Hepatocyte (in vitro differentiated cells): ENCODE results near the gene NCS1. TPM values are rescaled to one million over a fixed set of nuclear protein-coding genes. Genes with fewer than 3 reads are reported as not detected.

Source experiments
- DNase-seq: peaks from one replicate; pipeline ENCODE4 v3.0.0-alpha.2; 2016; ENCODE audit warnings: low spot score
- H2AFZ ChIP-seq: fragments of 200-600 bp; sonication (generic); 2 replicates; pipeline ENCODE4 v1.6.0; 2016; ENCODE audit warnings: antibody characterized with exemption, mild to moderate bottlenecking
- H3K27ac ChIP-seq: fragments of 200-600 bp; sonication (generic); 2 replicates; pipeline ENCODE4 v1.5.1; 2016; ENCODE audit warnings: mild to moderate bottlenecking
- H3K27me3 ChIP-seq: fragments of 200-600 bp; sonication (generic); 2 replicates; pipeline ENCODE4 v1.6.1; 2016
- H3K36me3 ChIP-seq: fragments of 200-600 bp; sonication (generic); replicated peaks from 2 replicates; pipeline ENCODE4 v1.5.1; 2016; ENCODE audit warnings: low read depth; ENCODE audit not compliant: insufficient read depth
- H3K4me1 ChIP-seq: fragments of 200-600 bp; sonication (generic); 2 replicates; pipeline ENCODE4 v1.5.1; 2016; ENCODE audit warnings: mild to moderate bottlenecking, moderate library complexity; ENCODE audit not compliant: insufficient read depth
- H3K4me2 ChIP-seq: fragments of 200-600 bp; sonication (generic); 2 replicates; pipeline ENCODE4 v1.6.0; 2016
- H3K4me3 ChIP-seq: fragments of 200-600 bp; sonication (generic); 2 replicates; pipeline ENCODE4 v1.5.1; 2016; ENCODE audit warnings: mild to moderate bottlenecking
- H3K79me2 ChIP-seq: fragments of 200-600 bp; sonication (generic); 2 replicates; pipeline ENCODE4 v1.6.0; 2017; ENCODE audit warnings: mild to moderate bottlenecking
- H3K9me2 ChIP-seq: fragments of 200-600 bp; sonication (generic); replicated peaks from 2 replicates; pipeline ENCODE4 v1.6.0; 2017; ENCODE audit warnings: mild to moderate bottlenecking; ENCODE audit not compliant: insufficient read depth
- H3K9me3 ChIP-seq: fragments of 200-600 bp; sonication (generic); 2 replicates; pipeline ENCODE4 v1.5.1; 2016; ENCODE audit warnings: low read depth, mild to moderate bottlenecking
- H4K20me1 ChIP-seq: fragments of 200-600 bp; sonication (generic); 2 replicates; pipeline ENCODE4 v1.6.0; 2016; ENCODE audit warnings: mild to moderate bottlenecking; ENCODE audit not compliant: insufficient read depth, poor library complexity, severe bottlenecking
- CTCF ChIP-seq: fragments of 200-600 bp; sonication (generic); IDR thresholded peaks from 2 replicates; pipeline ENCODE4 v1.5.1; 2016; ENCODE audit warnings: antibody characterized with exemption, mild to moderate bottlenecking; ENCODE audit not compliant: poor library complexity
- EZH2 ChIP-seq: fragments of 200-600 bp; sonication (generic); IDR thresholded peaks from 2 replicates; pipeline ENCODE4 v1.6.1; 2016; ENCODE audit warnings: antibody characterized with exemption, mild to moderate bottlenecking, borderline replicate concordance
- EZH2phosphoT487 ChIP-seq: fragments of 200-600 bp; sonication (generic); IDR thresholded peaks from one replicate; pipeline ENCODE4 v1.6.1; 2018; ENCODE audit warnings: antibody characterized with exemption, mild to moderate bottlenecking, low read depth, moderate library complexity; ENCODE audit not compliant: unreplicated experiment, severe bottlenecking
- WGBS: methylation state at CpG from one replicate; pipeline ENCODE4 v1.1.6; 2016; ENCODE audit warnings: low lambda C conversion rate; ENCODE audit errors: missing lambda C conversion rate; 5-methylcytosine and 5-hydroxymethylcytosine counted together
- polyA plus RNA-seq: library from polyadenylated mRNA; unstranded; fragments of >200 nt; fragmentation: Nextera tagmentation; extraction: Ambion mirVana; gene quantifications from 2 replicates; pipeline ENCODE4 v1.2.1, GENCODE V29; 2016
- total RNA-seq: library from RNA; depleted of rRNA; stranded (reverse); fragments of >200 nt; gene quantifications from 2 replicates; pipeline ENCODE4 v1.2.3, GENCODE V29; 2014

NCS1 gene
- total and polyA plus RNA-seq, 2 experiments from 2014 or later, result 16.8 to 25.3 TPM

DNA sequence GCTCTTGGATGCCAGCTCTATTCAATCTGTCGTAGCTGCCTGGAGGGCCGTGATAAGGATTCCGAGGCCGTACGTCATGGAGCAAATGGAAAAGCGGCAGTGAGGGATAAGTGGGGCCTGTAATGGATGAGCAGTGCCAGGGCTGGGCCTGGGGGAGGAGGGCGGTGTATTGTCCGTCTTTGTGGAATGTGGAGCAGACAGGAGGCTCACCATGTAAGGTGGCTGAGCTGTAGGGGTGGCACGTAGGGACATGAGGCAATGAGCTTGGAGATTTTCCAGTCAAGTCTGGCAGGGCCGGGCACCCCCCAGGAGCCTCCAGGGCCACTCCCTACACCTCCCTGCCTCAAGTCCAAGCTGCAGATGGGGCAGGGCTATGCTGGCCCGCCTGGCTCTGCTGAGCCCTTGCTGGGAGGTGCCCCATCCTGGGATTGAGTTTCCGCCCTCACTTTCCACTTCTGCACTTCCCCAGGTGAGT is 29.2 kb downstream of the NCS1 start:
- peaks cover 4% of the 10 kb centered on the region for H4K20me1 ChIP-seq
- H3K27ac ChIP-seq, result no peak overlapping the region
- 97% methylated on average over 12 of the region's 12 CpGs for WGBS
- no peaks in the 10 kb centered on the region for H3K9me3 ChIP-seq
- H3K79me2 ChIP-seq, result peaks cover 10% of the 10 kb centered on the region
- H3K4me2 ChIP-seq, result no peak overlapping the region
- no peaks in the 10 kb centered on the region for H3K9me2 ChIP-seq
- H3K4me3 ChIP-seq, result no peak overlapping the region
- no peak overlapping the region for H2AFZ ChIP-seq
- no peaks in the 10 kb centered on the region for H3K27me3 ChIP-seq
- DNase-seq, result no peak
- no peaks in the 10 kb centered on the region for H3K36me3 ChIP-seq
- no peaks in the 10 kb centered on the region for H3K4me1 ChIP-seq
- TF ChIP-seq EZH2phosphoT487, result no peak
- no peak for TF ChIP-seq CTCF
- TF ChIP-seq EZH2, result no peak

DNA sequence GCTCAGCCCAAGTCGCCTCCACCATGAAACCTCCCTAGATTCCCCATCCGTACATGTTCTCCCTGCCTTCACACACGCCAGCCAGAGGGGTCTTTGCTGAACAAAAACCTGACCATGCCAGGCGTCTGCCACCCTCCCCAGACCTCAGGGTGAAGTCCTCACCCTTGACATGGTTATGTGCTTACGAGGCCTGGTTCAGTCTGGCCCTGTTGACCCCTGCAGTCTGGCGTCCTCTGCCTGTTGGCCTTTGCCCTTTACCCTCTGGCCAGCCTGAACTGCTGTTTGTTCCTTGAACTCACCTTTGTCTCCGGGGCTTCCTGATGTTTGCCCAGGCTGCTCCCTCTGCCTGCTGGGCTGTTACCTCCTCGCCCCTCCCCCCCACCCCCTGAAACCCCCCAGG is 29.8 kb downstream of the NCS1 start:
- TF ChIP-seq EZH2, result no peak
- no peak for TF ChIP-seq EZH2phosphoT487
- H3K79me2 ChIP-seq, result peaks cover 7% of the 10 kb centered on the region
- no peak overlapping the region for H2AFZ ChIP-seq
- peaks cover 4% of the 10 kb centered on the region for H4K20me1 ChIP-seq
- no peaks in the 10 kb centered on the region for H3K4me1 ChIP-seq
- no peak overlapping the region for H3K4me2 ChIP-seq
- H3K27me3 ChIP-seq, result no peaks in the 10 kb centered on the region
- no peak overlapping the region for H3K4me3 ChIP-seq
- no peaks in the 10 kb centered on the region for H3K36me3 ChIP-seq
- WGBS, result 74% methylated on average over 7 of the region's 8 CpGs
- H3K9me3 ChIP-seq, result no peaks in the 10 kb centered on the region
- no peak for DNase-seq
- no peak overlapping the region for H3K27ac ChIP-seq
- H3K9me2 ChIP-seq, result no peaks in the 10 kb centered on the region

DNA sequence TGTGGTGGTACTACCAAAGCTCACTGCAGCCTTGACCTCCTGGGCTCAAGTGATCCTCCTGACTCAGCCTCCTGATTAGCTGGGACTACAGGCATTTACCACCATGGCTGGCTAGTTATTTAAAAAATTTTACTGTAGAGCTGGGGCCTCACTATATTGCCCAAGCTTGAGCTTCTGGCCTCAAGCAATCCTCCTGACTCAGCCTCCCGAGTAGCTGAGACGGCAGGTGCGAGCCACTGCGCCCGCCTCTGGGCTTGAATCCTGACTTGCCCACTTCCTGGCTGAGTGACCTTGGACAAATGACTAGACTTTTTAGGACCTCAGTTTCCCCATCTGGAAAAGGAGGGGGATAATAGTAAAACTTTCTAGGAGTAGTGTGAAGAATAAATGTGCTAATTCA is 32.1 kb downstream of the NCS1 start:
- Histone ChIP-seq H3K4me1 (no peaks in the 10 kb centered on the region), H4K20me1 (no peaks in the 10 kb centered on the region), H3K4me2 (no peak overlapping the region), H3K79me2 (no peaks in the 10 kb centered on the region), H3K36me3 (no peaks in the 10 kb centered on the region), H3K9me3 (no peaks in the 10 kb centered on the region), H2AFZ (no peak overlapping the region), H3K27me3 (no peaks in the 10 kb centered on the region), H3K4me3 (no peak overlapping the region), H3K27ac (no peak overlapping the region), H3K9me2 (no peaks in the 10 kb centered on the region)
- no peak for DNase-seq
- 98% methylated on average over 5 of the region's 5 CpGs for WGBS
- TF ChIP-seq EZH2phosphoT487 (no peak), EZH2 (no peak), CTCF (no peak)

DNA sequence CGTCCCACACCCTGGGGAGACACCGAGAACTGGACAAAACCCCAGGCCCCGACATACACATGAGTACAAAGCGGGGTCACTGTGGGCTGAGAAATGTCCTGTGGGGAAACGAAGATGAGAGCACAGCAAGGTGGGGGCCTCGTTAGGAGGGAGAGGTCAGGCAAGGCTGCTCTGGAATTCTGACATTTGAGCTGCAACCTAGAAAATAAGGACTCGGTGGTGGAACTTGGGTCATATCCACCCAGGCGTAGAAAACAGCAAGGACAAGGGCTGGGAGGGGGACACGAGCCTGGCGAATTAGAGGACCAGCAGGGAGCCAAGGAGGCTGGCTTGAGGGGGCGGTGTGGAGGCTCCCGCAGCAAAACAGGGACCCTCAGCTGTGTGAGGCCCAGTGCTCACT is 32.8 kb downstream of the NCS1 start:
- Histone ChIP-seq H3K9me2 (no peaks in the 10 kb centered on the region), H3K9me3 (no peaks in the 10 kb centered on the region), H3K36me3 (no peaks in the 10 kb centered on the region), H3K79me2 (no peaks in the 10 kb centered on the region), H2AFZ (no peak overlapping the region), H4K20me1 (no peaks in the 10 kb centered on the region), H3K27ac (no peak overlapping the region), H3K4me1 (peaks cover 4% of the 10 kb centered on the region), H3K4me2 (no peak overlapping the region), H3K4me3 (no peak overlapping the region), H3K27me3 (no peaks in the 10 kb centered on the region)
- no peak for TF ChIP-seq EZH2
- TF ChIP-seq CTCF, result no peak
- TF ChIP-seq EZH2phosphoT487, result no peak
- WGBS, result 91% methylated on average over 12 of the region's 12 CpGs
- no peak for DNase-seq
